Endometrial microvascular endothelial cells (primary cell): ENCODE data around the gene BNC2. TPM values are rescaled to one million over a fixed set of nuclear protein-coding genes. Genes with fewer than 3 reads are reported as not detected.

Source experiments
- in situ Hi-C: cut with HindIII; loops from 2 replicates; pipeline ENCODE4 v1.10.0; 2017; ENCODE audit warnings: low sequenced_read_pairs, low pct_unique_long_range_greater_than_20kb; ENCODE audit errors: inconsistent ontology term
- total RNA-seq: library from RNA; depleted of rRNA; stranded (reverse); fragments of >200 nt; gene quantifications from one replicate; pipeline ENCODE4 v1.2.3, GENCODE V29; 2015; ENCODE audit errors: inconsistent ontology term

The BNC2 gene
- total RNA-seq, 1 donor from 2014 or later, result 18.7 TPM

GRCh38 chr9:16391369-16391768 lies 479.1 kb downstream of the BNC2 start:
- in situ Hi-C loops, result no loop called here

GRCh38 chr9:16387382-16387781 lies 483.1 kb downstream of the BNC2 start:
- in situ Hi-C loops, result no loop called here

GRCh38 chr9:16386827-16387077 lies 483.7 kb downstream of the BNC2 start:
- in situ Hi-C loops, result no loop called here

GRCh38 chr9:16386007-16386826 lies 484.3 kb downstream of the BNC2 start:
- in situ Hi-C loops, result no loop called here

- in situ Hi-C loops, result no loop called here
Observed at GRCh38 chr9:16385590-16385989, 484.9 kb downstream of the BNC2 start.

- in situ Hi-C loops, result no loop called here
Observed at GRCh38 chr9:16384993-16385392, 485.5 kb downstream of the BNC2 start.

GRCh38 chr9:16377311-16377710 lies 493.2 kb downstream of the BNC2 start:
- in situ Hi-C loops, result no loop called here

- in situ Hi-C loops, result no loop called here
Observed at GRCh38 chr9:16371306-16371705, 499.2 kb downstream of the BNC2 start.

GRCh38 chr9:16370647-16371046 lies 499.8 kb downstream of the BNC2 start:
- in situ Hi-C loops, result no loop called here

GRCh38 chr9:16369427-16369826 lies 501.0 kb downstream of the BNC2 start:
- in situ Hi-C loops, result no loop called here

GRCh38 chr9:16368237-16369087 lies 502.0 kb downstream of the BNC2 start:
- in situ Hi-C loops, result no loop called here

GRCh38 chr9:16367605-16368231 lies 502.8 kb downstream of the BNC2 start:
- in situ Hi-C loops, result no loop called here

- in situ Hi-C loops, result no loop called here
Observed at GRCh38 chr9:16364347-16364746, 506.1 kb downstream of the BNC2 start.

- in situ Hi-C loops, result no loop called here
Observed at GRCh38 chr9:16363916-16364315, 506.6 kb downstream of the BNC2 start.

GRCh38 chr9:16363073-16363781 lies 507.2 kb downstream of the BNC2 start:
- in situ Hi-C loops, result no loop called here

- in situ Hi-C loops, result no loop called here
Observed at GRCh38 chr9:16361939-16362338, 508.5 kb downstream of the BNC2 start.

GRCh38 chr9:16361118-16361517 lies 509.4 kb downstream of the BNC2 start:
- in situ Hi-C loops, result no loop called here

- in situ Hi-C loops, result no loop called here
Observed at GRCh38 chr9:16360247-16360646, 510.2 kb downstream of the BNC2 start.
